Endodermal cell (in vitro differentiated cells): ENCODE measurements around the gene PRSS21. TPM values are rescaled to one million over a fixed set of nuclear protein-coding genes. Genes with fewer than 3 reads are reported as not detected.

Source experiments
- DNase-seq: peaks from one replicate; pipeline ENCODE4 v3.0.0-alpha.2; 2017
- H3K27ac ChIP-seq: 2 replicates; pipeline ENCODE4 v1.5.1; 2013; ENCODE audit warnings: mild to moderate bottlenecking, low read depth, low read length, moderate library complexity
- H3K27me3 ChIP-seq: 2 replicates; pipeline ENCODE4 v1.6.1; 2013; ENCODE audit warnings: mild to moderate bottlenecking, low read length, moderate library complexity; ENCODE audit not compliant: insufficient read depth, control insufficient read depth, poor library complexity, severe bottlenecking
- H3K36me3 ChIP-seq: 2 replicates; pipeline ENCODE4 v1.7.0; 2013; ENCODE audit warnings: mild to moderate bottlenecking, low read length, moderate library complexity; ENCODE audit not compliant: control insufficient read depth, insufficient read depth
- H3K4me1 ChIP-seq: one replicate; pipeline ENCODE4 v1.7.0; 2013; ENCODE audit warnings: low read length; ENCODE audit not compliant: control insufficient read depth, insufficient read depth
- H3K4me3 ChIP-seq: 2 replicates; pipeline ENCODE4 v1.5.1; 2013; ENCODE audit warnings: mild to moderate bottlenecking, low read length, moderate library complexity
- H3K9ac ChIP-seq: 2 replicates; pipeline ENCODE4 v1.6.1; 2013; ENCODE audit warnings: mild to moderate bottlenecking, low read length, moderate library complexity; ENCODE audit not compliant: poor library complexity, severe bottlenecking; ENCODE audit errors: extremely low read depth
- H3K9me3 ChIP-seq: 2 replicates; pipeline ENCODE4 v1.6.1; 2013; ENCODE audit warnings: mild to moderate bottlenecking, low read length, moderate library complexity; ENCODE audit not compliant: control insufficient read depth
- H3K27ac Mint-ChIP-seq: 2 replicates; pipeline ENCODE4 v1.8.0; 2020; ENCODE audit warnings: mixed read lengths
- H3K27me3 Mint-ChIP-seq: 2 replicates; pipeline ENCODE4 v1.8.0; 2021; ENCODE audit warnings: mild to moderate bottlenecking, mixed read lengths; ENCODE audit not compliant: insufficient read depth
- H3K36me3 Mint-ChIP-seq: 2 replicates; pipeline ENCODE4 v1.8.0; 2020; ENCODE audit warnings: low read depth, mixed read lengths
- H3K4me1 Mint-ChIP-seq: 2 replicates; pipeline ENCODE4 v1.8.0; 2020; ENCODE audit warnings: mixed read lengths
- H3K4me3 Mint-ChIP-seq: 2 replicates; pipeline ENCODE4 v1.8.0; 2020; ENCODE audit warnings: mild to moderate bottlenecking, moderate library complexity, mixed read lengths
- H3K9me3 Mint-ChIP-seq: 2 replicates; pipeline ENCODE4 v1.8.0; 2020; ENCODE audit warnings: mild to moderate bottlenecking, mixed read lengths
- WGBS, 2 experiments: methylation state at CpG; one replicate each; pipeline versions ENCODE4 v1.1.5 to v1.1.7; 2013; ENCODE audit warnings: missing lambda C conversion rate in 2 of 2, mixed read lengths in 1 of 2; ENCODE audit not compliant: insufficient coverage in 1 of 2, insufficient read length in 1 of 2; 5-methylcytosine and 5-hydroxymethylcytosine counted together
- total RNA-seq, 2 donors: library from RNA; stranded (reverse); fragmentation: NEBNext Ultra II Directional in 1 of 2; extraction: Animal tissue kit (Norgen Biotek cat#: 25700) in 1 of 2; gene quantifications; 2 replicates in 1 of 2; 3 replicates in 1 of 2; pipeline ENCODE4 v1.2.1, GENCODE V29; 2021
- TF ChIP-seq, protein P1 (sequence below): fragments of 200-600 bp; sonication (generic); conservative IDR thresholded peaks from 2 replicates; pipeline ENCODE4 v1.5.0; 2021; ENCODE audit warnings: antibody characterized with exemption, mild to moderate bottlenecking

The PRSS21 gene
- total RNA-seq, 2 donors from 2014 or later: not detected

DNA sequence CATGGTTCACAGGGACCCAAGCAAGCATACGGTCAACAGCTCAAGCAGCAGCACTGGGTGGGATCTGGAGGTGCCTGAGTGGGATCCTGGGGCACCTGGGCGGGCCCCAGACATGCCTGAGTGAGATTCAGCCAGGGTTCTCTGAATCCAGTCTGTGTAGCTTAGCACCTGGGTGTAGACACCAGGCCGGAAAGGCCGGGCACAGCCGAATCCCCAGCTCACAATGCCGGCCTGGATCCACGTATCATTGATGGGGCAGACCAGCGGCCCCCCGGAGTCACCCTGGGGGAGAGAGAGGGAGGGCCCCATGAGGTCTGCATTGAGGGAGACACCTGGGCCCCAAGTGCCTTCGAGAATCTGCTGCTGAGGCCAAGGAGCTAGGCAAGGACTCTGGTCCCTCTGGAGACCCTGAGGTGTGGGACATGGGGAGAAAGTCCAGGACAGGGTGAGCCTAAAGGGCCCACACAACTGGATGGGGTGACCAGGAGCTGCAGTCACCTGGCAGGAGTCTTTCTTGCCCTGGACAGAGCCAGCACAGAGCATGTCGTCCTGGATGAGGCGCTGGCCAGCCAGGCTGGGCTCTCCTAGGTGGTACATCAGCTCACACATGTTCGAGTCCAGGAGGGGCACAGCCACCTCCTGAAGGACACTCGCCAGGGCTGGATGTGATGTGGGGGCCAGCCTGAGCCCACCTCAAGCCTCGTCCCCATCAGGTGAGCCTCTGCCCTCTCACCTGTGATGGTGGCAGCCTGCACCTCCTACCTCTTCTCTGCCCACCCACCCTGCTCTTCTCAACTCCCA is 22.8 kb downstream of the PRSS21 start:
- H3K9ac ChIP-seq: no peak overlapping the region
- H3K27me3 ChIP-seq: no peaks in the 10 kb centered on the region
- H3K27ac Mint-ChIP-seq: no peak overlapping the region
- H3K9me3 ChIP-seq: no peaks in the 10 kb centered on the region
- H3K27ac ChIP-seq: no peak overlapping the region
- DNase-seq: no peak
- H3K36me3 Mint-ChIP-seq: no peaks in the 10 kb centered on the region
- H3K36me3 ChIP-seq: no peaks in the 10 kb centered on the region
- peaks cover 8% of the 10 kb centered on the region for H3K27me3 Mint-ChIP-seq
- 79 to 92% methylated on average over 4 to 15 of the region's 15 CpGs for WGBS, 2 experiments
- peaks cover 9% of the 10 kb centered on the region for H3K4me1 Mint-ChIP-seq
- H3K4me3 ChIP-seq: no peak overlapping the region
- no peaks in the 10 kb centered on the region for H3K9me3 Mint-ChIP-seq
- peaks cover 6% of the 10 kb centered on the region for H3K4me1 ChIP-seq
- no peak overlapping the region for H3K4me3 Mint-ChIP-seq
- TF ChIP-seq, protein P1, sequence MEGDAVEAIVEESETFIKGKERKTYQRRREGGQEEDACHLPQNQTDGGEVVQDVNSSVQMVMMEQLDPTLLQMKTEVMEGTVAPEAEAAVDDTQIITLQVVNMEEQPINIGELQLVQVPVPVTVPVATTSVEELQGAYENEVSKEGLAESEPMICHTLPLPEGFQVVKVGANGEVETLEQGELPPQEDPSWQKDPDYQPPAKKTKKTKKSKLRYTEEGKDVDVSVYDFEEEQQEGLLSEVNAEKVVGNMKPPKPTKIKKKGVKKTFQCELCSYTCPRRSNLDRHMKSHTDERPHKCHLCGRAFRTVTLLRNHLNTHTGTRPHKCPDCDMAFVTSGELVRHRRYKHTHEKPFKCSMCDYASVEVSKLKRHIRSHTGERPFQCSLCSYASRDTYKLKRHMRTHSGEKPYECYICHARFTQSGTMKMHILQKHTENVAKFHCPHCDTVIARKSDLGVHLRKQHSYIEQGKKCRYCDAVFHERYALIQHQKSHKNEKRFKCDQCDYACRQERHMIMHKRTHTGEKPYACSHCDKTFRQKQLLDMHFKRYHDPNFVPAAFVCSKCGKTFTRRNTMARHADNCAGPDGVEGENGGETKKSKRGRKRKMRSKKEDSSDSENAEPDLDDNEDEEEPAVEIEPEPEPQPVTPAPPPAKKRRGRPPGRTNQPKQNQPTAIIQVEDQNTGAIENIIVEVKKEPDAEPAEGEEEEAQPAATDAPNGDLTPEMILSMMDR: no peak

DNA sequence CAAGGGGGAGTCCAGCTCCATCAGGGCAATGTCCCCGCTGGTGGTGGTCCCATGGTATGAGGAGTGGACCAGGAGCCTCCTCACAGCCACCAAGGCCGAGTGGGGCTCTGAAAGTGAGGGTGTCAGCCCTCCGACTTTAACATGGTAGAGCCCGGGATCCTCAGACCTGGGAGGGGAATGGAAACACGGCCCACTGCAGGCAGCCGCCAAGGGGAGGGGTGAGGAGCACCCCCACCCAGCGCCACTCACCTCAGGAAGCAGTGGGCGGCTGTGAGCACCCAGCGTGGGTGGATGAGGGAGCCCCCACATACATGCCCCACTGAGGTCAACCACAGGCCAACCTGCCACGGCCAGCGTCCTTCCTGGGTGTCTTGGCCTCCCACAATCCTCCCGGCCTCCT is 23.9 kb downstream of the PRSS21 start:
- no peaks in the 10 kb centered on the region for H3K36me3 Mint-ChIP-seq
- no peak for DNase-seq
- H3K27ac ChIP-seq: no peak overlapping the region
- no peak overlapping the region for H3K27ac Mint-ChIP-seq
- no peaks in the 10 kb centered on the region for H3K36me3 ChIP-seq
- H3K4me3 ChIP-seq: no peak overlapping the region
- 90 to 96% methylated on average over 9 to 12 of the region's 12 CpGs for WGBS, 2 experiments
- H3K4me3 Mint-ChIP-seq: no peak overlapping the region
- peaks cover 8% of the 10 kb centered on the region for H3K27me3 Mint-ChIP-seq
- peaks cover 4% of the 10 kb centered on the region for H3K9me3 Mint-ChIP-seq
- H3K4me1 ChIP-seq: peaks cover 5% of the 10 kb centered on the region
- H3K9me3 ChIP-seq: no peaks in the 10 kb centered on the region
- no peaks in the 10 kb centered on the region for H3K27me3 ChIP-seq
- no peak overlapping the region for H3K9ac ChIP-seq
- peaks cover 8% of the 10 kb centered on the region for H3K4me1 Mint-ChIP-seq
- TF ChIP-seq, protein P1: no peak

DNA sequence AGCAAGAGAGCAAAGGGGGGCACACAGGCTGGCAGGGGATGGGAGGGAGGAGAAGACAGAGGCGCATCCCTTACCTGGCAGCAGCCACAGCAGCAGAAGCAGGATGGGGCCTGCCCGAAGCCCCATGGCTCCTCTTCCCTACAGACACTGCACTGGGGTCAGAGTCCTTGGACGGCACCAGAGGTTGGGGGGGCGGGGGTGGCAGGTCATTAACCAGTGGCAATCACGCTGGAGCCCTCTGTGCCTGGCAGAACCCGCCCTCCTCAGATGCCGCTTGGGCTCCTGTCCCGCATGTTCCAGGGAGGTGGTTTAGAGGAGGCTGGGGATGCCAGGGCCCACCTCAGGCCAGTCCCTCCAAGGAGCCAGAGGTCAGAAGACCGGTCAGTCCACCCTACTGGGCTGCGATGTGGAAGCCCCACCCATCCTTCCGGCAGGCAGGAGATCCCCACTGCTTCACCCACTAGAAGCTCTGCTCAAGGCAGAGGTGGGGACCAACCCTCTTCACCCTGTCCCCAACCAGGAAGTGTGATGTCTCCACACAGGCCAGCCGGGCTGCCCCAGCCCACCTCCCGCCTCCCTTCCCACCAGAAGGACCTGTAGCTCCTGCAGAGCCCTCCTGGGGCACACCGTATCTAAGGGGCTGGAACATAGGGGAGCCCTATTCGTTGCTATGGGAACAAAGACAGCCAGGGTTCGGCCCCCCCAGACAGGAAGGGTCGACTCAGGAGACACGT is 24.7 kb downstream of the PRSS21 start:
- H3K27ac Mint-ChIP-seq: no peak overlapping the region
- TF ChIP-seq, protein P1: no peak
- WGBS, 2 experiments: 88 to 89% methylated on average over 6 to 18 of the region's 18 CpGs
- Histone ChIP-seq H3K4me3 (no peak overlapping the region), H3K36me3 (no peaks in the 10 kb centered on the region), H3K27me3 (no peaks in the 10 kb centered on the region), H3K27ac (no peak overlapping the region), H3K4me1 (no peaks in the 10 kb centered on the region), H3K9me3 (no peaks in the 10 kb centered on the region), H3K9ac (no peak overlapping the region)
- no peak overlapping the region for H3K4me3 Mint-ChIP-seq
- H3K36me3 Mint-ChIP-seq: no peaks in the 10 kb centered on the region
- H3K4me1 Mint-ChIP-seq: peaks cover 10% of the 10 kb centered on the region
- no peak for DNase-seq
- peaks cover 8% of the 10 kb centered on the region for H3K27me3 Mint-ChIP-seq
- peaks cover 4% of the 10 kb centered on the region for H3K9me3 Mint-ChIP-seq
